GM23248 (cell line): ENCODE data around the gene NCOA6.

ENCODE experiments used
- EZH2 ChIP-seq: fragments of 200-600 bp; sonication (generic); IDR thresholded peaks from 2 replicates; pipeline ENCODE4 v1.6.1; 2018; ENCODE audit warnings: antibody characterized with exemption, mild to moderate bottlenecking; ENCODE audit not compliant: insufficient read depth, poor library complexity, severe bottlenecking
- EZH2phosphoT487 ChIP-seq: fragments of 200-600 bp; sonication (generic); IDR thresholded peaks from 2 replicates; pipeline ENCODE4 v1.6.1; 2018; ENCODE audit warnings: antibody characterized with exemption, moderate library complexity, mild to moderate bottlenecking, low read depth; ENCODE audit not compliant: insufficient read depth

GRCh38 chr20:34673412-34673811 is 152.0 kb downstream of the NCOA6 start:
- TF ChIP-seq EZH2, result no peak
- no peak for TF ChIP-seq EZH2phosphoT487
